HG03060 (cell line): ENCODE data around the gene ZNF618.

Experiments
- ATAC-seq: cut with Tn5 transposase; IDR thresholded peaks from one replicate; pipeline ENCODE4 v1.9.1; 2021; ENCODE audit warnings: low read depth, moderate number of reproducible peaks; ENCODE audit not compliant: unreplicated experiment

The ZNF618 gene

DNA sequence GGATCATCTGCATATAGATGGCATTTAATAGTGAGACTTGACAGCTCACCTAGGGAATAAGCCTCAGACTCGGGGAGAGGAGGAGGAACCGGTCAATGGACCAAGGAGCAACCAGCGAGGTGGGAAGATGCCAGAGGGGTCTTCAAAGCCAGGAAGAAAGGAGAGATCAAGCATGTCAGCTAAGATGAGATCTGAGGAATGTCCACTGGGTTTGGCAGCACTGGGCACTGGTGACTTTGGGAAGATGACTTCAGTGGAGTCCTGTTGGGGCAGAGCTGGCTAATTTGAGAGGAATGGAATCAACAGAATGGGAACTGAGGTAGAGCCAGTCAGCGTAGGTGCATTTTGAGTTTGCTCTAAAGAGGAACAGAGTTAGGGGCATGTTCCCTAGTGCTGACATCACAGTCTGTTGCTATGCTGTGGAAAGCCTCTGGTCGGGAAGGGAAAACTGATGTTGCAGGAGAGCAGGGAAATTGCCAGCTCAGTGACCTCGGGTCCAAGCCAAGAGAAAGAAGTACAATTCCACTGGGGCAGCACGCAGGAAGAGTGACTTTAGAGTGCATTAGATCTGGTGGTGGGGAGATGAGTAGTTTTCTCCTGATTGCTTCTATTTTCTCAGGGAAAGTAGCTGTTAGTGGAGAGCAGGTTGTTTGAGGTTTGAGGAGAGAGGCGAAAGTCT, 56.9 kb downstream of the ZNF618 start:
- no peak for ATAC-seq

GRCh38 chr9:113933671-113934070, 57.6 kb downstream of the ZNF618 start:
- ATAC-seq = no peak

DNA sequence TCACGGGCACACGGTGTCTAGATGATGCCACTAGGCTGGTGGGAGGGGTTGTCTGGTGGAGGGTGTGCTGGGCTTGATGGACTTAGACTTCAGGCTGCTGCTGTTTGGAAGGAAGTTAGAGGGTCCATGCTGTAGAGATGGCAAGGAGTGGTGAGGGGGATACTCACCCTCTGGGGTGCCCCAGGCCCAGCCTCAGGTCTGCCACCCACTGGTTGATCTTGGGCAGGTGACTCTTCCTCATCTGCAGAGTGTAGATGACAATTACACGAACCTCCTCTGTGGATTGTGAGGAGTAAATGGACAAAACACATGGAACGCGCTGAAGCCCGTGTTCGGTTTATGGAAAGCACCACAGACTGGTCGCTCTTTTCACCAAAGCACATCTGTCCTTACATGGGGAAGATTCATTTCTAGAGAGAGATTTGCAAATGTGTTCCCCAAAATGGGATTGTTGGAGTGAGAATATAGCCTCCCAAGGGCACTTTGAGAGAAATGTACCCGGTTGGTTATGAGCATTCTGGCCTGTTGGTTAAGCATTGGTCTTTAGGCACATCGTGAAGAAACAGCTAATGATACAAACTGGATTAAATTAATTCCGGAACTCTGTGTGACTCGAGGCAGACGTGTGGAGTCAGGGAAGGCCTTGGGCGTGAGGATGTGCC, 58.2 kb downstream of the ZNF618 start:
- ATAC-seq = no peak

DNA sequence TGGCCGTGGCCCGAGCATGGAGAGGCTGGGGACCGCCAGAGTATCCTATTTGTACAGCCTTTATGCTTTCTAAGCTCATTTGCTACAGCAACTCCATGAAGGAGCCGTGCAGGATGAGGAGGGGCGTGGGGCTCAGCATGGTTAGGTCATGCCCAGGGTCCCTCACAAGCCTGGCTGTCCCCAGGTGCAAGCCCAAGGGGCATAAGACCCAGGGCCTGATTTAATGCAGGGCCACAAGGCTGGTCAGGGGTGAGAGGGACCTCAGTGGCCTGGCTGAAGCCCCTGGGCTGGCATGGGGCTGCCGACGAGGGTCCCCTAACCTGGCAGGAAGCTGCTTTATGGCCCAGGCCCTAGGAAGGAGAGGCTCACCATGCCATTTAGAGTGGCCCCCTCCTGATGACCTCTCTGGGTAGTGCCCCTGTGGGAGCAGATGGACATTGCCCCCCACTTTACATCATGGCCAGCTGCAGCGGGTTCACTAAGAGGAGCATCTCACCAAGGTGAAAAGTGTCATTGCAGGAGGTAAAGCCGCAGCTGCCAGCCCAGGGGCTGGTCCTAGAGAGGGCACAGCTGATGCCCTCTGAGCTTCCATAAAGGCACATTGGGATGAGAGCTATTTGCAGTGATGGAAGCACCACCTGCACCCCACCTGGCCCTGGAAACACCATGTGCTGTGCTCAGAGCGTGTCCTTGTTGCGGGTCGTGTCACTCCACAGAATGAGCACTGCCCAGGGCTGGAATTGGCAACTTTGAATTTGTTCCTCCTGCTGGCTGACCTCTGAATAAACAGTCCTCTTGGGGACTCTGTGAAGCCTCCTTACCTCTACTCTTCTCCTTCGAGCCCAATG, 58.9 kb downstream of the ZNF618 start:
- no peak for ATAC-seq

DNA sequence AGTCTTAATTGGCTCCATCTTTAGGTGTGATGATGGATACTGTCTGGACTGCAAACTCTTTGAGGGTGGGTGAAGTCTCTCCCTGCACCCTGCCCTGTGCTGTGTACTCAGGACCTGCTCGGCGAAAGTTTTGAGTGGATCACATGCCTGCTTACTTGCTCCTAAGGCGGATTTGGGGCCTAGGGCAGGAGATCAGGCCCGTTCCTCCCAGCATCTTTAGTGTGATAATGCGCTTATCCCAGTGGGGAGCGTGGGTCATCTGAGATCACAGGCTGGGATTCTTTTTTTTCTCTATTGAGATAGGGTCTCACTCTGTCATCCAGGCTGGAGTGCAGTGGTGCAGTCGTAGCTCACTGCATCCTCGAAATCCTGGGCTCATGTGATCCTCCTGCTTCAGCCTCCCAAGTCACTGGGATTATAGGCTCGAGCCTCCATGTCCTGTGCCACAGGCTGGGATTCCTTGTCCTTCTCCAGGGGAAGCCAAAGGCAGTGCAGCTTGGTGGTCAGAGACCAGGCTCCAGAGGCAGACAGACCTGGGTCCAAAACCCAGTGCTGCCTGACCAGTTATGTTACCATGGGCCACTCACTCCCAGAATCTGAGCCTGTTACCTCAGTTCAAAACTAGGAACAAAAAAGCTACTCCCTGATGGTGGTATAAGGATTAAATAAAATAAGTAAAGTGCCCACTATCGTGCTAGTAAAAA, 59.7 kb downstream of the ZNF618 start:
- ATAC-seq = no peak

- ATAC-seq = no peak
Measured at GRCh38 chr9:113940077-113940476, 64.0 kb downstream of the ZNF618 start.

DNA sequence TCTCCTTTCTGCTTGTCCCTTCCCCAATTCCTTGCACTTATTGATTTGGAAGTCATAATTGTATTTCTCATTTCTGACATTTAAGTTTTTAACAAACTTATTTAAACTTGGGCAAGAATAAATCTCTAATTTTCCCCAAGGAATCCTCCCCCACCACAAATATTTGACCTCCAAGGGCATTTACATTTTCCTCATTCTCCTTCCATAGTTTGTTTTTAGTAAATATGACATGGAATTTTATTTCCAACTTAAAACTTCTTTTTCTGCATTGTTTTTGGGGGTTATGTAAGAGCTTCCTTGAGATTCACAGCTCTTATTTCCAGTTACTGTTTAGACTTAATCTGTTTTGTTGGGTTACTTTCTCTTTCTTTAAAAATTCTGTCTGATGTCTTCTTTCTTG, 64.9 kb downstream of the ZNF618 start:
- ATAC-seq = no peak

DNA sequence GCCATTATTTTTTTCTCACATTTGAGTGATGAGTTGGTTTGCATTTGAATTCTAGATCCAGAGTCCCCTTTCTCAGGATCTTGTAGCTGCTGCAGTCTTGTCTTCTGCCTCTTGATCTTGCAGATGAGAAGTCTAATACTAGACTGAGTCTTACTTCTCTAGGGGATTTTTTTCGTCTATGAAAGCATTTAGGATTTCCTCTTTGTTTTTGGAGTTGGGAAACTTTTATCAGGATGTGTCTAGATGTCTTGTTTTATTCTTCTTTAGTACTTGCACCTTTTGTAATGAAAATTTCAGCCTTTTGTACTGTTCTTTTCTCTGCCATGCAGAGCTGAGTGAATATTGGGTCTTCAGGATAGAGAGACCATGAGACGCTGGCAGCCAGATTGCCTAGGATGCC, 65.4 kb downstream of the ZNF618 start:
- no peak for ATAC-seq

DNA sequence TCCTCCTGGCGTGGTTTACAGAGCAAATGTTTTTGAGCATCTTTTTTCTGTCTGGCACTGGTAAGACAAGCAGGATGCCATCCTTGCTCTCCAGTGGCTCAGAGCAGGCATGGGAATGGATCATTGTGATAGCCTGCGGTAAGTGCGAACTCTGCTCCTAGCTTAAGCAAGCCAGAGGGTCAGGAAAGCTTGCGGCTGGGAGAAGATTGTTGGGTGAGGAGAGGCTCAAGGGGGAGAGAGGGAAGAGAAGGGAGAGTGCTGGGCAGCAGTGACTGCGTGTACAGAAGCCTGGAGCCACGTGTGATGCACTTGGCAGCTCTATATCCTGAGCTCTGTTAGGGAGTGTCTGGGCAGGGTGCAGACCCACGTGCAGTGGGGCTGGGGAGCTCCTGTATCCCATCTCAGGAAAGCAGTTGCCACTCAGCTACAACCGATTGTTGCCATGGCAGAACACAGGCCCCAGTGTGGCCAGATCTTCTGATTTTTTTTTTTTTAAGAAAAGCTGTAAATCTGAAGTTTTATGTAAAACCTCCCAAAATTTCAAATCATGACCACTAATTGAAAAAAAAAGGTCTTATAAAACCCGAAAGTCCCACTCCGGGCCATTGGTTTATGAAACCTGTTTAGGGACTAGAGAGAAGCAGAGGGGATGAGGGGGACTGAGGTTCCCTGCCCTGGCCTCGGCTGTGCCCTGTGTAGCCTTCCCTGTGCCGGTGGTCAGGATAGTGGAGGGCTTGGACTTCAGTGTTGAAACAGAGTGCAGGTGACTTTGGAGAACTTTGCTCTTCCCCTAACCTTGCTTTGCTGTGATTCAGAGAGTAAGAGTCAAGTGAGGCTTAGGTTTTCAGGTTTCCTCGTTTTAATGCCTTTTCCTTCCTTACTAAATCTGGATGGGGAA, 67.3 kb downstream of the ZNF618 start:
- no peak for ATAC-seq

DNA sequence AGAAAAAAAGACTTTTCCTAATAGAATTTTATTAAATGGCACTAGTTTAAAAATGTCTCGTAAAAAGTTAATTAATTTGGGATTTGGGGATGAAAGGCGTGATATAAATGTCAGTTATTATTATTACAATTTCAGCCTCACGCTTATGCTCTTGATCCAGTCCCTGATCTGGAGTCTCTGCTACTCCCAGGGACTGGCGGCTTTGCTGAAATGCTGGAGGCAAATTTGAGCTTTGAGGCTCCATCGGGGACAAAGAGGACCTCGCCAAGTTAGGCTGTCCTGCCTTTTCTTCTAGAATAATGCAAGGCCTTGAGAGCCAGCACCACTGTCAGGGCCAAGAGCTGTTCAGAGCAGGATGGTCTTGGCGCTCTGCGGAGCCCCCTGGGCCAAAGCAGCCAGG, 69.7 kb downstream of the ZNF618 start:
- no peak for ATAC-seq

DNA sequence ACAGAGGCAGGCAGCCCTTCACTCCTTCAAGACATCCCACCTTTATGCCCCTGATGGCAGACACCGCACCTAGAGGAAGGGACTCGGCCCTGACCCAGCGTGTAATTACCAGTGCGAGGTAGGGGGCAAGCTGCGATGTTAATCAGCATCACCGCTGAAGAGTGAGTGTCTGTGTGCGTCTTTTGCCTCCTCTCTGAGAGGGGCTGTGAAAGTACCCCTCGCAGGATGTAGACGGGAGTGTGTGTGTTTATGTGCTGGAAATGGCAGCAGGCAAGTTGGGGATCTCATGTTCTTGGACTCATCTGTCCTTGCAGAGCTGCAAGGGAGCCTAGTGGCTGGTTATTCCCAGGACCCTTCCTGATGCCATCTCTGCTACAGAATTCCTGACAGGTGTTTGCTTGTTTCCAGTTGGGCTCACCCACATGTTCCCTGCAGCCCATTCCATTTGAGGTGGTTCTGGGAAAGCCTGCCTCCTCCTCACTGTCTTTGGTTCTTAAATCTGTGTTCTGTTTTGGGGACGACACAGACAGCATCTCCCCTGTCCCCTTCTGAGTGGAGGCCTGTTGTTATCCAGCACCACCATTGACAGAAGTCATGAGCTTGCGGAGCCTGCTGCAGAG, 70.5 kb downstream of the ZNF618 start:
- no peak for ATAC-seq

DNA sequence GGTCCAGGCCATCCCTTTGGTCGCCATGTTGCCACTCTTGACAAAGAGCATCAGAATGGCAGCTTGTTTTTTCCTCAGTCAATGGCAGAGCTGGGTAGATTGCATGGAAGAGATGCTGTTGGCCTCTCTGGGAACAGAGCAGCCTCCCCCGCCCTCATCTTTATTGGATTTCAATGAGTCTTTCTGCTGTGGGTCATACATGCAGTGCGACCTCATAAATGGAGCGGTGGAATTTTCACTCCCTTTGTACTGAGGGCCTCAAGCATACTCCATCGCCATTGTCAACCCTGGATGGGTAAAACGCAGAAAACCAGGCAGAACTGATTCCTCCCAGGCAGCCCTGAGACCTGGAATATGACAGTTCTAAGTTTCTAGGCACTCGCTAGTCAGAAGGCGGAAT, 71.8 kb downstream of the ZNF618 start:
- no peak for ATAC-seq

- no peak for ATAC-seq
Measured at GRCh38 chr9:113948891-113949570, 72.9 kb downstream of the ZNF618 start.

DNA sequence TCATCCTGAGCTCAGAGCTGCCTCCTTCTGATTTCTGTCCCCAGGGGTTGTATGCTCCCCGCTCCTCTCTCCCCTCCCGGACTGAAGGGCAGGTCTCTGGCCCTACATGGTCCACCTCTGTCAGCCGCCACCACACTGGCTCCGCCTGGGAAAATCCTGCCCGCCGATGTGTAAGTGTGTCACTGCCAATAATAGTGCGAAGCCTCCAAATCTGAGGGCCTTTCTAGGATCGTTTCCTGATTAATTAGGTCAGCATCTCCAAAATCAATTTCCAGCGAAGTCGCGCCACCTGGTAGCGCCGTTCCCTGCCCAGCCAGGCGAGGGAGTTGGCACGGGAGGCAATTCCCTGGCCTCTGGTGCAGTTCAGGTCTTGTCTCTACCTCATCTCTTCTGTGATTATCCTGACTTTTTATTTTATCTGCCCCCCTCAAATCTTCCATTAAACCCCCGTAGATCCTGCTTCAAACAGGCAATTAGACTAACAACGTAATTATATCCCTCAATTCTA, 73.5 kb downstream of the ZNF618 start:
- ATAC-seq = no peak

GRCh38 chr9:113950195-113951031, 74.3 kb downstream of the ZNF618 start:
- ATAC-seq = no peak

DNA sequence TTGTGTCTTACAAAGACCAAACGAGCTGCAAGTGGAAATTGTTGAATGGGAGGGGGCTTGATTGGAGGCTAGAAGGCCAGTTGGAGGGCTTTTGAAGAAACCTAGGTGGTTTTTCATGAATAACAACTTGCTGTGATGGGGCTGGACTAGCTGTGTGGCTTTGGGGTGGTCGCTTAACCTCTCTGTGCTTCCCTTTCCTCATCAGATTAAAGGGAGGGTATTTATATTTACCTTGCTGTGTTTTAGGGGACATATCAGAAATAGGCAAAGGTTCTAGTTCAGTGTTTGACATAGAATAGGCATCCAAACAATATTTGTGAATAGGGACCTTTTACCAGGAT, 74.9 kb downstream of the ZNF618 start:
- no peak for ATAC-seq

- no peak for ATAC-seq
Measured at GRCh38 chr9:113952676-113953075, 76.6 kb downstream of the ZNF618 start.

DNA sequence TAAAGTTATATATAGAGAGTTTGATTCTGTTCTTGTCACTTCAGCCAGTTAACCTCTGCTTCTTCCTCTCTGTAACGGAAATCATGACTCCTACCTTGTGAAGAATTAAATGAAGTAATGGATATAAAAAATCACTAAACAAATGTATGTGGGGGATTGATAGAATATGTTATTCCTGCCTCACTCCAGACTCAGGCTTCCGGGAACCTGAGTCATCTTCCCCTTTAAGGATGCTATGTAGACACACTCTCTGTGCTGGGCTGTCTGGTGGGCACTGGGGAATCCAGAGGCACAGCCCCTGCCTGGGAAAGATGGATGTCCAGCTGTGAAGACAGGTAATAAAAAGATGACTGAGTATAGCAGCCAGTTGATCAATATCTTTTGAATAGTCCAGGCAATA, 77.4 kb downstream of the ZNF618 start:
- no peak for ATAC-seq
